HG02870 (cell line): Measurements from ENCODE around the gene NCOA5.

ENCODE experiments used
- ATAC-seq: cut with Tn5 transposase; IDR thresholded peaks from one replicate; pipeline ENCODE4 v1.9.1; 2021; ENCODE audit warnings: mild to moderate bottlenecking, moderate library complexity; ENCODE audit not compliant: unreplicated experiment

The NCOA5 gene

DNA sequence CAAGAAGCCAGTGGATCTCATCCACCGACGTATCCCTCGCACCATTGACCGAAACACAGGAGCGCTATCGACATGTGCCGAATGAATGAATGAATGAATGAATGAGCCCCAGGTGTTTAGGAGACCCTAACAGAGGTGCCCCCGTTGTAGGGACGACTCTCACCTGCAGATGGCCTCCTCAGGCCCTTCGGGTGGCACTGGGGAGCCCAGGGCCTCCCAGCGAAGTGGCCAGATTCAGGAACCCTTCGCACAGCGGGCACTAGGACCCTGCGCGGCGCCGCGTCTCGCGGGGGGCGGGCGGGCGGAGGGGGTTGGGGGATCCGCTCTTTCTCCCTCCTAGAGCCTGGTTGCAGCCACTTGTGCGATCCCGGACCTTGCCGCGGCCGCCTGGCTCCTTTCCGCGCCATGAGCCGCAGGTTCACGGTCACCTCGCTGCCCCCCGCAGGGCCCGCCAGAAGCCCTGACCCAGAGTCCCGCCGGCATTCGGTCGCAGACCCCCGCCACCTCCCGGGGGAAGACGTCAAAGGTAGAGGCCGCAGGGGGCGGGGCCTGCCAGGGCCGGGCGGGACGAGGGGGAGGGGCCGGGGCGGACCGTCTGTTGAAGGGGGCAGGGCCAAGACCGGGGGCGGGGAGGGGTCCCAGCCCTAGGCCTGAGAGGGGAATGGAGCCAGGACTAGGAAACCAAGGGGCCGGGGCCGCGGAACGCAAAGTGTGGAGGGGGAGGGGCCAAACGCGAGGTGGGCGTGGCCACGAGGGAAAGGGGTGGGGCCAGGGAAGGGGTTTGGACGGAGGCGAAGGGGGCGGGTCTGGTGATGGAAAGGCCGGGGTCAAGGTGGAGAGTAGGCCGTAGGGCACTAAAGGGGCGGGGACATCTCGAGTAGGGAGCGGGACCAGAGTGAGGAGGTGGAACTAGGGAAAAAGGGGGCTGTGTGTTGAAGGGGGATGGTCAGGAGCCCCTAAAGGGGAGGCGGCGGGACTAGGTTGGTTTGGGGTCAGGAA is 68.1 kb downstream of the NCOA5 start:
- ATAC-seq: no peak

DNA sequence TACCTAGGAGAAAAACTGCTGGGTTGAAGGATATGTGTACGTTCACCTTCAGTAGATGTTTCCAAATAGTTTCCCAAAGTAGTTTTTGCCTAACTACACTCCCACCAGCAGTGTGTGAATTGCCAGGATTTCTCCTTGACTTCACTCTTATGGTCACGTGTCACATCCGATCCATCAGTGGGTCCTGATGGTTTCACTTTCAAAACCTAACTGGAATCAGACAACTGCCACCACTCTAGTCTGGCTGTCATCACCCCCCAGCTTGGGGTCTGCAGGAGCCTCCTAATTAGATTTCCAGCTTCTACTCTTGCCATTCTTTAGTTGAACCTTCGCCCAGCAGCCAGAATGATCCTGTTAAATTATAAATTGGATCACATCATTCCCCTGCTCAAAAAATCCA is 69.2 kb downstream of the NCOA5 start:
- no peak for ATAC-seq

DNA sequence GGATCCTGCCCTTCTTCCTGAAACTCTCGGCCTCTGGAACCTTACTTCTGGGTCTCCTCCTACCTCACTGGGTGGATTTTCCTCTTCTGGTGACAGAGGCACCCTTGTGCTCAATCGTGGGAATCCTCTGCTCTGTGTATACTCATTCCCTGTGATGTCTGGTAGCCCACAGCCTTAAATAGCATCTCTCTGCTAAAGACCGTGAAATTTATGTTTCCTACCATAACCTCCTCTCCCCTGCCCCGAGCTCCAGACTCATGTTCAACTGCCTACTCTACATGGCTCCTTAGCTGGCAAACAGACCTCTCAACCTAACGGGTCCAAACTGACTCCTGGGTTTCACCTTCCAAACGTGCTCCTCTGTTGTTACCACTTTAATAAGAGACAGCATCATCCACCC is 71.2 kb downstream of the NCOA5 start:
- ATAC-seq: no peak

DNA sequence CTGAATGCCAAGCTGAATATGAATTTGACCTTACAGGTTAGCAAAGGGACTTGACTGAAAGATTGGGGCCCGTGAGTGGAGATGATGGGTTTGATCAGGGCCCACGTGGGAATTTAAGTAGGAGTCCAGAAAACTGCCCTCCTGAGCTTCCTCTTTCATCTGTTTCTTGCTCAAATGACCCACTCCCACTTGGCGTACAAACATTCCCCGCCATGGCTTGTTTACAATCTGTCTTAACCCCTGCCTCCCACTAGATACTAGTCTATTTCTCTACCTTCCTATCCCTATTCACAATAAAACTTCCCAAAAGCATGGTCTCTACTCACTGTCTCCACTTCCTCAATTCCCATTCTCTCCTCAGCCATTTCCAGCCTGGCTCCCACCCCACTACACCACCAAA is 71.7 kb downstream of the NCOA5 start:
- no peak for ATAC-seq

DNA sequence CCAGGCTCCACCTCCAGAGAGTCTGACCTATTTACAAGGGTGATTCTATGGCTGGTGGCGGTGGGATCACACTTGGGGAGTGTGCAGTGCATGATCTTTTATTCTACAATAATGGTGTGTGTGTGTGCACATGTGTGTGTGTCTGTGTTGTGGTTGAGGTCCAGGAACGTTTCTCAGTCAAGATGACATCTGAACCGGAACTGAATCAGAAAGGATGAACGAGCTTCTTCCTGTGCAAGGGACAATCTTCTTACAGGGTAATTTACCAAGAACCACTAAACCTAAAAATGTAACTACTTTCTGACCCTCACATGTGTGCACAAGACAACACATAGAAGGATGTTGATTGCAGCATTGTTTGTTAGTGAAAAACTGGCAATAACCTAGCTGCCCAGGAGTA is 72.5 kb downstream of the NCOA5 start:
- ATAC-seq: no peak

DNA sequence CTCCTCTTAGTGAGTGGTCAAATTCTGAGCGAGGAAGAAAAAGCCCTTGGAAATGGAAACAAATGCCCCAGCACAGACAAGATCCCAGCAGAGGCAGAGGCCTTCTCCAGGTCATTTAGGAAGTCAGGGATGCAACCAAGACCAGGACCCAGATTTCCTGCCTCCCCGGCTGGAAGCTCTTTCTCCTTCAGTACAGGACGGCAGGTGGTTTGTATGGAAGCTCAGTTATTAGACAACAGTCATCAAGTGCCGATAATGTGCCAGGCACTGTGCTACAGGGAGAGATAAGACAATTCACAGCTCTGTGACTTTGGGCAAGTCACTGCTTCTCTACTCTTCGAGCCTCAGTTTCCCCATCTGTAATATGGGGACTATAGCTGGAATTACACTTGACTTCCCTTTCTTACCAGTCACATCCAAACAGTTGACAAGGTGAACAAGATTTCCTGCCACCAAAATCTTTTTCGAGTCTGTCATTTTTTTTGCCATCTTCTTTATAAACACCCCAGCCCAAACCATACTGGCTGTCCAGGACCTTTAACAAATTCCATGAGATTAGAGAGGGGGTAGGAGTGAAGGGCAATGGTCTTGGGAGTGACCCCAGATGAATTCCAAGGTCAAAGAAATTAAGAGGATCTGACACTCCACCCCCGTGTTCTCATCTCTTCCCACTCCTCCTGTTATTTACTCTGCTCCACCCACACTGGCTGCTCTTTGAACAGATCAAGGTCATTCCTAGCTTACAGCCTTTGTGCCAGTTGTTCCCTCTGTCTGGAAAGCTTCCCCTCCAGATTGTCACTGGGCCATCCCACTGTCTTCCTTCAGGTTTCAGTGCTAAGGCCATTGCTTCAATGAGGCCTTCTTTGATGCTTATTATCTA is 75.0 kb downstream of the NCOA5 start:
- no peak for ATAC-seq

DNA sequence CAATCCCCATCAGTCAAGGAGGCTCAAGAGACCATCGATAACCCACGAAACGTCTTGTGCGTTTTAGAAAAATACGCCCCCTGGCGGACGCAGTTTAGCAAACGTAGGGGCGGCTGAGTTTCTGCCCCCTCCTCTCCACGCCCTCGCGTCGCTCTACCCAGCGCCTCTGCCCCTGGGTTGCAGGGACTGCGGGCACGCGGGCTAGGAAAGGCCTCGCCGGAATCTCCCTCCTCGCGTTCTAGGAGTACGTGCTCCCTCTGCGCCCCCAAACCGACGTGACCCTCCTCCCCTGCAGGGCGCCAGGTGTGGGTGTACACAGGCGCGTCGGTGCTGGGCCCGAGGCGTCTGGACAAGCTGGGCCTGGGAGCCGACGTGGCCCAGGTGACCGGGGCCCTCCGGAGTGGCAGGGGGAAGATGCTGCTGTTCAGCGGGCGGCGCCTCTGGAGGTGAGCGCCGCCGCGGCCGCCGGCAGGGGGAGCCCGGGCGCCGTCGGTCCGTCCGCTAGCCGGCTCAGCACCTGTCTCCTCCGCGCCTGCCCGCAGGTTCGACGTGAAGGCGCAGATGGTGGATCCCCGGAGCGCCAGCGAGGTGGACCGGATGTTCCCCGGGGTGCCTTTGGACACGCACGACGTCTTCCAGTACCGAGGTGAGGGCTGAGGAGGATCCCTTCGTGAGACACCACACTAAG is 75.8 kb downstream of the NCOA5 start:
- no peak for ATAC-seq

DNA sequence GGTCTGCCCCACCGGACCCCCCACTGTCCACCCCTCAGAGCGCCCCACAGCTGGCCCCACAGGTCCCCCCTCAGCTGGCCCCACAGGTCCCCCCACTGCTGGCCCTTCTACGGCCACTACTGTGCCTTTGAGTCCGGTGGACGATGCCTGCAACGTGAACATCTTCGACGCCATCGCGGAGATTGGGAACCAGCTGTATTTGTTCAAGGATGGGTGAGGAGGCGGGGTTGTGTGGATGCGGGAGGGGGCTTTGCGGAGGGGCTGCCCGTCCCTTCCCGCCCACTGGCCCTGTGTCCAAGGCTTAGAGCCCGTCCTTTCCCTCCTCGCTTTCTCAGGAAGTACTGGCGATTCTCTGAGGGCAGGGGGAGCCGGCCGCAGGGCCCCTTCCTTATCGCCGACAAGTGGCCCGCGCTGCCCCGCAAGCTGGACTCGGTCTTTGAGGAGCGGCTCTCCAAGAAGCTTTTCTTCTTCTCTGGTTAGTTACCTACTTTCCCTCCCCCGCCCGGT is 76.4 kb downstream of the NCOA5 start:
- no peak for ATAC-seq

DNA sequence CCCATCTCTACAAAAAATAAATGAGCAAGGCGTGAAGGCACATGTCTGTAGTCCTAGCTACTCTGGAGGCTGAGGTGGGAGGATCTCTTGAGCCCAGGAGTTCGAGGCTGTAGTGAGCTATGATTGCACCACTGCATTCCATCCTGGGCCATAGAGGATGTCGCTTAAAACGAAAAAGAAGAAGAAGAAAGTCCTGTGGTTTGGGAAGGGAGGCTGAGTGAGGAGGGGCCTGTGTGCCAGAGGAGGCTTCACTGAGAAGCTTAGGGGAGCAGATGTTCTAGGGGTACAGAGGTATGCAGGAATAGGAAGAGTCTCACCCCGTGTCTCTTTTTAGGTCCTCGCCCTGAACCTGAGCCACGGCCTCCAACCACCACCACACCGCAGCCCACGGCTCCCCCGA is 76.8 kb downstream of the NCOA5 start:
- no peak for ATAC-seq

DNA sequence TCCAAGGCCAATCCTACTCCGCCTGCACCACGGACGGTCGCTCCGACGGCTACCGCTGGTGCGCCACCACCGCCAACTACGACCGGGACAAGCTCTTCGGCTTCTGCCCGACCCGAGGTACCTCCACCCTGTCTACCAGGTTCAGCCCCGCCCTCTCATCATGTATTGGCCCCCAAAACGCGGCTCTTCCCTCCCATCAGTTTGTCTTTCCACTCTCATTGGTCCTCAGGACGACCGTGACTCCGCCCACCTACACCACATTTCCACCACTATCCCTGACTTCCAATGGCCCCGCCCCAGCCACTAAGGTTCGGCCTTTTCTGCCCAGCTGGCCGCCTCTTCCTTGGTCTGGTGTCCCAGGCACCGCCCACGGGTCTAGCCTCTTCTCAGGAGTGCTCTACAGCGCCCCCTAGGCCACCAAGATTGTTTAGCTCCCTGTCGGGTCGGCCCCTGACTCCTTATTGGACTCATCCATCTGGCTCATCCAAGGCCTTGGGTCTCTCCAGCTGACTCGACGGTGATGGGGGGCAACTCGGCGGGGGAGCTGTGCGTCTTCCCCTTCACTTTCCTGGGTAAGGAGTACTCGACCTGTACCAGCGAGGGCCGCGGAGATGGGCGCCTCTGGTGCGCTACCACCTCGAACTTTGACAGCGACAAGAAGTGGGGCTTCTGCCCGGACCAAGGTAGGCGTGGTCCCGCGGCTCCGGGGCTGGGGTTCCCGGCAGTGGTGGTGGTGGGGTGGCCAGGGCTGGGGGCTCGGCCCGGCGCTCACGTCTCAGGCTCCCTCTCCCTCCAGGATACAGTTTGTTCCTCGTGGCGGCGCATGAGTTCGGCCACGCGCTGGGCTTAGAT is 77.9 kb downstream of the NCOA5 start:
- ATAC-seq: no peak
